Panc1 (cell line): ENCODE measurements around the gene ZBTB40. TPM values are rescaled to one million over a fixed set of nuclear protein-coding genes. Genes with fewer than 3 reads are reported as not detected.

Experiments used
- ATAC-seq: fragments of 200-7000 bp; cut with Tn5 transposase; 2 replicates; pipeline ENCODE4 v1.9.1; 2020; ENCODE audit warnings: mild to moderate bottlenecking, moderate library complexity
- BruUV-seq: library from RNA; stranded (reverse); fragments of 400-500 nt; replicated peaks from 2 replicates; lab custom pipeline; 2021; lab: Mats Ljungman, UMichigan
- CTCF ChIA-PET: fragments of 300-600 bp; sonication (Branson Sonifier 250); formaldehyde crosslinking; loops from one replicate; lab custom pipeline; 2022; ENCODE audit warnings: antibody characterized with exemption; lab: Charles Lee
- POLR2A ChIA-PET: fragments of 300-600 bp; sonication (Branson Sonifier 250); formaldehyde crosslinking; loops from one replicate; lab custom pipeline; 2022; ENCODE audit warnings: antibody characterized with exemption; lab: Charles Lee
- DNase-seq: peaks from one replicate; pipeline ENCODE4 v3.0.0-alpha.2; 2010; ENCODE audit warnings: low read depth, low spot score
- H3K27ac ChIP-seq: 2 replicates; pipeline ENCODE4 v1.5.1; 2011; ENCODE audit warnings: mild to moderate bottlenecking, low read length, inconsistent platforms
- H3K27me3 ChIP-seq: fragments of 200-500 bp; sonication (Bioruptor generic); 2 replicates; pipeline ENCODE4 v1.6.0; 2014; ENCODE audit warnings: low read length, inconsistent platforms; ENCODE audit not compliant: control insufficient read depth, insufficient read depth
- H3K36me3 ChIP-seq: fragments of 200-500 bp; sonication (Bioruptor generic); 2 replicates; pipeline ENCODE4 v1.5.1; 2014; ENCODE audit warnings: inconsistent platforms, mild to moderate bottlenecking, low read length, moderate library complexity; ENCODE audit not compliant: control insufficient read depth, insufficient read depth
- H3K4me1 ChIP-seq: 2 replicates; pipeline ENCODE4 v1.5.1; 2011; ENCODE audit warnings: inconsistent platforms, mild to moderate bottlenecking, low read length, moderate library complexity; ENCODE audit not compliant: control insufficient read depth, insufficient read depth
- H3K4me3 ChIP-seq, 2 experiments: 2 replicates each; pipeline ENCODE4 v1.5.1; 2011 to 2012; ENCODE audit warnings: low read depth in 2 of 2, low read length in 2 of 2, mild to moderate bottlenecking in 2 of 2, inconsistent platforms in 1 of 2, moderate library complexity in 1 of 2
- H3K9me3 ChIP-seq: fragments of 200-500 bp; sonication (Bioruptor generic); 2 replicates; pipeline ENCODE4 v1.5.1; 2014; ENCODE audit warnings: low read depth, mild to moderate bottlenecking, inconsistent platforms, low read length, moderate library complexity; ENCODE audit not compliant: control insufficient read depth, insufficient read depth
- POLR2AphosphoS5 ChIP-seq: IDR thresholded peaks from 2 replicates; pipeline ENCODE4 v1.6.1; 2012; ENCODE audit warnings: mild to moderate bottlenecking, low read depth, low read length, moderate library complexity
- REST ChIP-seq, 2 experiments: IDR thresholded peaks; 2 replicates each; pipeline ENCODE4 v1.6.1; 2011 to 2012; ENCODE audit warnings: low read depth in 2 of 2, control low read depth in 1 of 2, low read length in 1 of 2, mild to moderate bottlenecking in 1 of 2, moderate library complexity in 1 of 2; ENCODE audit not compliant: insufficient read depth in 1 of 2
- SIN3A ChIP-seq: IDR thresholded peaks from 2 replicates; pipeline ENCODE4 v1.6.1; 2012; ENCODE audit warnings: low read depth, mild to moderate bottlenecking, low read length, moderate library complexity, borderline replicate concordance; ENCODE audit not compliant: insufficient read depth
- TCF7L2 ChIP-seq: IDR thresholded peaks from 2 replicates; pipeline ENCODE4 v1.6.1; 2011; ENCODE audit warnings: mild to moderate bottlenecking, low read depth, low read length, inconsistent platforms
- in situ Hi-C: cut with HindIII; loops from 2 replicates; pipeline ENCODE4 v1.10.0; 2016; ENCODE audit warnings: low sequenced_read_pairs, low pct_unique_long_range_greater_than_20kb
- intact Hi-C: fragments of 100-400 bp; cut with micrococcal nuclease; formaldehyde crosslinking; loops from one replicate; pipeline ENCODE4 v1.10.0; 2022; ENCODE audit not compliant: unreplicated experiment
- total RNA-seq: library from RNA; stranded (reverse); gene quantifications from one replicate; pipeline ENCODE4 v1.2.1, GENCODE V29; 2021; ENCODE audit not compliant: unreplicated experiment
- TF ChIP-seq, protein P1 (sequence below): fragments of 450-650 bp; IDR thresholded peaks from 2 replicates; pipeline ENCODE4 v1.5.1; 2017; ENCODE audit warnings: mild to moderate bottlenecking

ZBTB40 gene
- total RNA-seq, 1 experiment from 2014 or later = 24.3 TPM

- DNase-seq (no peak), ATAC-seq (no peak)
- no peaks in the 10 kb centered on the region for H3K4me1 ChIP-seq
- no peaks in the 10 kb centered on the region for H3K9me3 ChIP-seq
- intact Hi-C loops (no loop called here), in situ Hi-C loops (no loop called here)
- H3K36me3 ChIP-seq = no peaks in the 10 kb centered on the region
- no TSS peak for BruUV-seq
- no peak for TF ChIP-seq SIN3A
- TF ChIP-seq, protein P1, sequence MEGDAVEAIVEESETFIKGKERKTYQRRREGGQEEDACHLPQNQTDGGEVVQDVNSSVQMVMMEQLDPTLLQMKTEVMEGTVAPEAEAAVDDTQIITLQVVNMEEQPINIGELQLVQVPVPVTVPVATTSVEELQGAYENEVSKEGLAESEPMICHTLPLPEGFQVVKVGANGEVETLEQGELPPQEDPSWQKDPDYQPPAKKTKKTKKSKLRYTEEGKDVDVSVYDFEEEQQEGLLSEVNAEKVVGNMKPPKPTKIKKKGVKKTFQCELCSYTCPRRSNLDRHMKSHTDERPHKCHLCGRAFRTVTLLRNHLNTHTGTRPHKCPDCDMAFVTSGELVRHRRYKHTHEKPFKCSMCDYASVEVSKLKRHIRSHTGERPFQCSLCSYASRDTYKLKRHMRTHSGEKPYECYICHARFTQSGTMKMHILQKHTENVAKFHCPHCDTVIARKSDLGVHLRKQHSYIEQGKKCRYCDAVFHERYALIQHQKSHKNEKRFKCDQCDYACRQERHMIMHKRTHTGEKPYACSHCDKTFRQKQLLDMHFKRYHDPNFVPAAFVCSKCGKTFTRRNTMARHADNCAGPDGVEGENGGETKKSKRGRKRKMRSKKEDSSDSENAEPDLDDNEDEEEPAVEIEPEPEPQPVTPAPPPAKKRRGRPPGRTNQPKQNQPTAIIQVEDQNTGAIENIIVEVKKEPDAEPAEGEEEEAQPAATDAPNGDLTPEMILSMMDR = 0 out of 2 replicates have a peak, but pooled peaks have one; percentile 8
- ChIA-PET CTCF (no interaction called here), POLR2A (no interaction called here)
- no peaks in the 10 kb centered on the region for H3K27me3 ChIP-seq
- H3K27ac ChIP-seq = no peak overlapping the region
- no peak overlapping the region for H3K4me3 ChIP-seq
Measured at GRCh38 chr1:22500058-22500457, 48.4 kb downstream of the ZBTB40 start.

GRCh38 chr1:22500471-22500870 lies 48.8 kb downstream of the ZBTB40 start:
- Histone ChIP-seq H3K27me3 (no peaks in the 10 kb centered on the region), H3K36me3 (peaks cover 1% of the 10 kb centered on the region; the same call in 1 of the 2 replicates), H3K27ac (no peak overlapping the region), H3K4me1 (no peaks in the 10 kb centered on the region), H3K9me3 (no peaks in the 10 kb centered on the region), H3K4me3 (no peak overlapping the region)
- ChIA-PET POLR2A (no interaction called here), CTCF (no interaction called here)
- ATAC-seq (no peak), DNase-seq (no peak)
- BruUV-seq = no TSS peak
- intact Hi-C loops = no loop called here
- in situ Hi-C loops = no loop called here
- TF ChIP-seq, protein P1 = no peak
- TF ChIP-seq POLR2AphosphoS5 (no peak), SIN3A (no peak), TCF7L2 (no peak), REST (IDR thresholded peaks at IDR 0.05; ENCODE audit: insufficient read depth in 1 of 2, low read depth in 2 of 2, low read length in 1 of 2) (no peak)

DNA sequence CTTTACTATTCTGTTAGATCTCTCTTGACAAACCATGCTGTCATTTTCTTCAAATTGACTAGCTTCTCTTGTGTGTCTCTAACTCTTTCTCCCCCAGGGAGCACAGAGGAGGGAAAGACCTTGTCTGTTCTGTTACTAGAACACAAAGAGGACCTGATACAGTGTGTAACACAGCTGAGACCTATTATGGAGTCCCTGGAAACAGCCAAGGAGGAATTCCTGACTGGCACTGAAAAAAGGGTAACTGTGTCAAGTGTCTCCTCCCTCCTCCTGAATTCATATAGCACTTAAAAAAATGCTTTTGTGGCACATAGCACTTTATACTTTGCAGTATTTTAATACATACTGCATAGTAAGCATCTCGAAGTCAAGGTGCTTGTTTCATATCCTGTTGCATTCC lies 50.6 kb downstream of the ZBTB40 start:
- Histone ChIP-seq H3K36me3 (peaks cover 10% of the 10 kb centered on the region), H3K9me3 (no peaks in the 10 kb centered on the region), H3K4me3 (no peak overlapping the region), H3K4me1 (no peaks in the 10 kb centered on the region), H3K27ac (no peak overlapping the region), H3K27me3 (no peaks in the 10 kb centered on the region)
- ChIA-PET CTCF (no interaction called here), POLR2A (no interaction called here)
- BruUV-seq = no TSS peak
- TF ChIP-seq TCF7L2 (no peak), REST (IDR thresholded peaks at IDR 0.05; ENCODE audit: insufficient read depth in 1 of 2, low read depth in 2 of 2, low read length in 1 of 2) (no peak), SIN3A (no peak), POLR2AphosphoS5 (no peak)
- TF ChIP-seq, protein P1 = no peak
- ATAC-seq (no peak), DNase-seq (no peak)
- intact Hi-C loops = no loop called here
- in situ Hi-C loops = no loop called here
